Endometrial microvascular endothelial cells (primary cell): ENCODE data around the gene MKI67. TPM values are rescaled to one million over a fixed set of nuclear protein-coding genes. Genes with fewer than 3 reads are reported as not detected.
"Not testable (repeated sequence)": the region's sequence is repeated elsewhere in the genome, so short reads cannot be mapped to it uniquely, and the experiment has no call there.

Source experiments
- in situ Hi-C: cut with HindIII; loops from 2 replicates; pipeline ENCODE4 v1.10.0; 2017; ENCODE audit warnings: low sequenced_read_pairs, low pct_unique_long_range_greater_than_20kb; ENCODE audit errors: inconsistent ontology term
- total RNA-seq: library from RNA; depleted of rRNA; stranded (reverse); fragments of >200 nt; gene quantifications from one replicate; pipeline ENCODE4 v1.2.3, GENCODE V29; 2015; ENCODE audit errors: inconsistent ontology term

Gene MKI67
- total RNA-seq: 43.8 TPM

- in situ Hi-C loops: no loop called here
Observed at GRCh38 chr10:128125944-128126764, at the start of gene MKI67. MKI67 (minus strand) TSS chr10:128126423; CDS start chr10:128125667, 756 bp downstream.

GRCh38 chr10:128174581-128175559, 48.6 kb upstream of the MKI67 start:
- in situ Hi-C loops: no loop called here

GRCh38 chr10:128173386-128173785, 47.2 kb upstream of the MKI67 start:
- in situ Hi-C loops: no loop called here

GRCh38 chr10:128172756-128173155, 46.5 kb upstream of the MKI67 start:
- in situ Hi-C loops: no loop called here

GRCh38 chr10:128169811-128170379, 43.7 kb upstream of the MKI67 start:
- in situ Hi-C loops: no loop called here

- in situ Hi-C loops: no loop called here
Observed at GRCh38 chr10:128167926-128168520, 41.8 kb upstream of the MKI67 start.

- in situ Hi-C loops: not testable (repeated sequence)
Observed at GRCh38 chr10:128167123-128167522, 40.9 kb upstream of the MKI67 start.

GRCh38 chr10:128166151-128166550, 39.9 kb upstream of the MKI67 start:
- in situ Hi-C loops: no loop called here

GRCh38 chr10:128165536-128165935, 39.3 kb upstream of the MKI67 start:
- in situ Hi-C loops: no loop called here

GRCh38 chr10:128163701-128164100, 37.5 kb upstream of the MKI67 start:
- in situ Hi-C loops: no loop called here

GRCh38 chr10:128161031-128161430, 34.8 kb upstream of the MKI67 start:
- in situ Hi-C loops: no loop called here

GRCh38 chr10:128160297-128160711, 34.1 kb upstream of the MKI67 start:
- in situ Hi-C loops: no loop called here

- in situ Hi-C loops: no loop called here
Observed at GRCh38 chr10:128158021-128158795, 32.0 kb upstream of the MKI67 start.

- in situ Hi-C loops: no loop called here
Observed at GRCh38 chr10:128156999-128157755, 31.0 kb upstream of the MKI67 start.

GRCh38 chr10:128152741-128153580, 26.7 kb upstream of the MKI67 start:
- in situ Hi-C loops: no loop called here

GRCh38 chr10:128151031-128151430, 24.8 kb upstream of the MKI67 start:
- in situ Hi-C loops: no loop called here

GRCh38 chr10:128150561-128150960, 24.3 kb upstream of the MKI67 start:
- in situ Hi-C loops: no loop called here
